ENCODE results near the gene HSPA12B. TPM values are rescaled to one million over a fixed set of nuclear protein-coding genes. Genes with fewer than 3 reads are reported as not detected.

HSPA12B gene
- total and polyA plus RNA-seq, 8 donors: 14.6 to 31.8 (median 22.9) TPM

- peaks cover 0 to 47% of the 10 kb centered on the region in 2 donors for H3K4me1 ChIP-seq
- H3K36me3 ChIP-seq: no peaks in the 10 kb centered on the region
- ATAC-seq (peak; percentile 81), DNase-seq (peak in 2 of 4 donors; percentile 83 to 96)
- intact Hi-C loops (cut with DNase I): no loop called here
- no peaks in the 10 kb centered on the region for H3K9me3 ChIP-seq
- no peak overlapping the region for H3K27ac ChIP-seq
- H3K27me3 ChIP-seq: peaks cover 0 to 18% of the 10 kb centered on the region in 2 donors
- H3K4me3 ChIP-seq: peak overlapping the region; percentile 50 to 51
- TF ChIP-seq CTCF (IDR thresholded peaks at IDR 0.05): peak in 1 of 2 donors; percentile 11
These were observed 45.5 kb downstream of the HSPA12B start for GRCh38 chr20:3777716-3778629.

GRCh38 chr20:3778976-3779375 lies 46.5 kb downstream of the HSPA12B start:
- Histone ChIP-seq H3K9me3 (no peaks in the 10 kb centered on the region), H3K4me3 (no peak overlapping the region), H3K27me3 (peaks cover 0 to 18% of the 10 kb centered on the region in 2 donors), H3K4me1 (peaks cover 5 to 57% of the 10 kb centered on the region in 2 donors), H3K27ac (no peak overlapping the region), H3K36me3 (peaks cover 0 to 5% of the 10 kb centered on the region in 2 donors)
- intact Hi-C loops (cut with DNase I): no loop called here
- DNase-seq (peak in 1 of 4 donors; percentile 73), ATAC-seq (no peak)
- TF ChIP-seq CTCF (IDR thresholded peaks at IDR 0.05): no peak

- H3K4me1 ChIP-seq: peaks cover 22 to 75% of the 10 kb centered on the region in 2 donors
- H3K4me3 ChIP-seq: peak within 1 kb of the TSS in 1 of 2 donors; percentile 29
These were observed 48.8 kb downstream of the HSPA12B start, which contains the start of gene SPEF1 for GRCh38 chr20:3781153-3781910. SPEF1 (minus strand) TSS chr20:3781448; CDS start chr20:3781287, 161 bp downstream.

GRCh38 chr20:3782597-3782996 lies 50.1 kb downstream of the HSPA12B start:
- ATAC-seq (no peak), DNase-seq (peak in 1 of 4 donors; percentile 53)
- no peak for TF ChIP-seq CTCF (IDR thresholded peaks at IDR 0.05)
- Histone ChIP-seq H3K4me1 (peaks cover 28 to 77% of the 10 kb centered on the region in 2 donors), H3K4me3 (no peak overlapping the region), H3K36me3 (peaks cover 0 to 11% of the 10 kb centered on the region in 2 donors), H3K27me3 (peaks cover 0 to 18% of the 10 kb centered on the region in 2 donors), H3K9me3 (no peaks in the 10 kb centered on the region), H3K27ac (no peak overlapping the region)
- intact Hi-C loops (cut with DNase I): loop anchor here in 1 of 2 donors (5.0 kb wide), 1 partner anchor 35 kb away; no protein-coding TSS in a partner anchor

More at GRCh38 chr20:3781153-3781910, 48.8 kb downstream of the HSPA12B start, which contains the start of gene SPEF1:
- intact Hi-C loops (cut with DNase I): loop anchor here in 1 of 2 donors (5.0 kb wide), 1 partner anchor 36 kb away; no protein-coding TSS in a partner anchor
- peak; percentile 17 to 28 for TF ChIP-seq CTCF (IDR thresholded peaks at IDR 0.05)
- Histone ChIP-seq H3K27ac (peak within 1 kb of the TSS in 1 of 2 donors; percentile 77), H3K36me3 (peaks cover 0 to 11% of the 10 kb centered on the region in 2 donors), H3K27me3 (peaks cover 0 to 18% of the 10 kb centered on the region in 2 donors), H3K9me3 (no peaks in the 10 kb centered on the region)
- DNase-seq (peak; percentile 81 to 93 (median 84)), ATAC-seq (peak; percentile 77)

All from left lung (tissue), 10 donors.